Activated CD8-positive, alpha-beta memory T cell treated with anti-CD3 and anti-CD28 coated beads, Interleukin-2, amount 50 U/mL, for 24 hours (primary cell): ENCODE results near the gene CAMK1D.
"Not testable (repeated sequence)": the region's sequence is repeated elsewhere in the genome, so short reads cannot be mapped to it uniquely, and the experiment has no call there.

Experiments used
- DNase-seq: peaks from one replicate; pipeline ENCODE4 v3.0.0-alpha.2; 2020; ENCODE audit errors: extremely low read depth

CAMK1D gene

DNA sequence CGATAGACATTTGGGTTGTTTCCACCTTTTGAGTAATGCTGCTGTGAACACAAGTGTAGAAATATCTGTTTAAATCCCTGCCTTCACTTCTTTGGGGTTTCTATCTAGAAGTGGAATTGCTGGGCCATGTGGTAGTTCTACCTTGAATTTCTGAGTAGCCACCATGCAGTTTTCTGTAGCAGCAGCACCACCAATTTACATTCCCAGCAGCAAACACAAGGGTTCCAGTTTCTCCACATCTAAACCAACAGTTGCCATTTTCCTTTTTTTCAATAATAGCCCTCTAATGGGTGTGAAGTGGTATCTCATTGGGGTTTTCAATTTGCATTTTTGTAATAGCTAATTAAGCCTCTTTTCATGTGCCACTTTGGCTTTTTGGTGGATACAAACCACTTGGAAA is 442.4 kb downstream of the CAMK1D start:
- DNase-seq: no peak

DNA sequence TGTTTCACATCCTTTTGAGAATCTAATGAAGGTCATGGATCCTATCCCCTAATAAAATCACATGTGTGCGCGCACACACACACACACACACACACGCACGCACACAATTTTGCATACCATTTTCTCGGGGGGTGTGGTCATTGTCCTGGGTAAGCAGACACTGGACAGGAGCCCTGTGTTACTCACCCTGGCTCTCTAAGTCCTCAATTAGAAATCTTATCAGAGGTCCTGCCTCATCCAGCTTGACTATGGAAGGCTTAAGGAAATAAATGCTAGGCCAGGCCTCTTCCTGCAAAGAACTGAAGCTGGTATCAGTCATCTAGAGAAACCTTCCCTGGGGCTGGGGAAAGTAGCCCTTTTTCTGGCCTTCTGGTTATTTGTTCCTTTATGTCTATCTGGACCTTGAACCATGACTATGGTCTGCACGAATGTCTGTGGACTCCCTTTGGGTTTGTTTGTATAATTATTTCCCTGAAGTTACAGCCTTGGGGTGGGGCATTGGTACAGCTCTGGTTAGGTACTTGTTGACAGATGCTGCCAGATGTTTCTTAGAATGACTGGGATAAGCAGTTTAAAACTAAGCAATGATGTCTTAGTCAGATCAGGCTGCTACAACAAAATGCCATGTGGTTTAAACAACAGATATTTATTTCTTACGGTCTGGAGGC is 443.7 kb downstream of the CAMK1D start:
- DNase-seq: no peak

DNA sequence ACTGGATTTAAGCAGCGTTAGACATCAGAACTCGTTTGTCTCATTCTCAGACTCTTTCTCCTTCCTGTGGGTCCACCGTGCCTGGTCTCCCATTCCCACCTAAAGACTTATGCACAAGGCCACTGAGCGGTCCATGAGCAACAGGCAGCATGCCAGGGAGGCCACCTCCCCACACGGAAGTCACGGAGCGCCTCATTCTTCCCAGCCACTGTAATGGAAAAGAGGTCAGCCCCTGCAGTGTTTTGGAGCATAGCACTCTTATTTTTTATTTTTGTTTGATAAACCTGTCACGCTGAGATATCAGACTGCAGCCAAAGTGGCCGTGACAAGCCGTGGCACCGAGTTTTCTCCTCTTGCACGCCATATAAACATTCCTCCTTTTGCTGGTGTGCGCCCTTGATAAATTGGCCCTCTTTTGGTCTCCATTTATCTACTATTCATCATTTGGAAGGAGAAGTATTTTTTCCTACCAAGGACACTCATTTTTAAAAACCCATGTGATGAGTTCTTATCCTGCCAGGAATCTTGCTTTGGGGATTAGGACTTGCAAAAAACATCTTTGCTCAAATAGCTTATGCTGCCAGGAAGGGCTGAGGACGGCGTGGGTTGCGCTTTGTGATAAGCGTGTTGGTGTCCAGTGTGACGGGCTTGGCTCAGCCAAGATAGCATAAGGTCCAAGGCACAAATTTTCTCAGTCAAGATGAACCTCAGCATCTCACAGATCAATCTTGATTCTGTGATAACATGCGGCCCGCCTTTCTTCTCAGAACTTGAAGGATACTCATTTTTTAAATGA is 446.2 kb downstream of the CAMK1D start:
- no peak for DNase-seq

DNA sequence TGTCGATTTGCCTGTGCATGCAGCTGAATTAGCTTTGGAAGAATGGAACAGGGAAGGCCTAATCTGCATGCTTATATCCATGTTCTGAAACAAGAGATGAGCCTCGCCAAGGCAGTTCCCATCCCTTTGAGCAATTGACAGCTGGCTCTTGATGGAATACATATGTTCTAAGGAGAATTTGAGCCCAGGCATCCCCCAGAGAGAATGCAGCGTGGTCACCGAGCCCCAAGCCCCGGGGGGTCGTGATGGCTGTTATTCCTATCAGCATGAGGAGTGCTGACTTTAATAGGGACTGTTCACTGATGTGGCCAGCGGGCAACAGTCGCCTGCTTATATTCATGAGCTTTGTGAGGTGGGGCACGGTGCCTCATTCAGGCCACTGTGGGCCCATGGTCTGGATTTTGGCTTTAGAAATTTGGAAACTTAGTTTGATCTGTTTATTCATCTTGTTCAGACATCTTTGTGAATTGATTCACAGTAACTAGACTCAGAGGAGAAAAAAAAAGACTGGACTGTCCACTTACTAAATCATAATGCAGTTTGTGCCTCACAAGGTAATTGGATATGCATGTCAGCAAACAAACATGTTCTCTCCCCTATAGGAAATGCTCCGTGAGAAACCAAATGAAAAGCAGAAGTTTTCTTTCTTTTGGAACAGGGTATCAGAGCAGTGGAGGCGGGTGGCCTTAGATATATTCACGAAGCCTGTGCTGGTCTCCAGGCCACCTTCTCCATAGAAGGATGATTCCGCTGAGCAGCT is 447.2 kb downstream of the CAMK1D start:
- DNase-seq: no peak

DNA sequence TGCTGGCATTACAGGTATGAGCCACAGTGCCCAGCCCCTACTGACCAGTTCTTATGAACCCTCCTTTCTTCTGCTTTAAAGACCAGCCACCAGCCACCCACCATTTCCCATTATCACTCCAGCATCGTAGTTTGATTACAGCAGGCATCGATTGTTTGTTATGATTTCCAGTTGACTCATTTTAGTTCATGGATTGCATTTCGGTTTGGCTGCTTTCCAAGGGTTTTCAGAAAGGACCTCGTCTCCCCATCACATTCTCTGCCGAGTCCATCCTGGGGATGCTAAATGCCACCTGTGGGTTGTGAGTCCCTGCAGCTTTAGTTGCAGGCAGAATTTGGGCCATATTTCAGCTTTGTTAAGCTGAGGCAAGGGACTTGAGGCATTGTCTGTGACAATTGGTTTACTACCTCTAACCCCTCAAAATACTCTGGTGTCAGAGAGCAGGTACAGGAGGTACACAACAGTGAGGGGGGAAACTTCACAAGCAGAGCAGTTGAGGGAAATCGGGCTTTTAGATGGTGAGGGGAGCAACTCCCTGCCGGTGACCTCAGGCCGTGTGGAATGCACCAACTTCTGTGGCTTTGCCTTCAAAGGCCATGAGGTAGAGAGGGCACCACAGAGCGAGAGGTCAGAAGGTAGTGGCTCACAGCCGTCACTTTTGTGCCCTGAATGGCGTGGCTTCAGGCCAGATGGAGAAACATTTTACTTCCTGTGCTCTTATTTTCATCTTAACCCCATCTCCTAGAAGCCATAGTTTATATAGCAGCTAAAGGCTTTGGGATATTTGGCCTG is 448.3 kb downstream of the CAMK1D start:
- no peak for DNase-seq

DNA sequence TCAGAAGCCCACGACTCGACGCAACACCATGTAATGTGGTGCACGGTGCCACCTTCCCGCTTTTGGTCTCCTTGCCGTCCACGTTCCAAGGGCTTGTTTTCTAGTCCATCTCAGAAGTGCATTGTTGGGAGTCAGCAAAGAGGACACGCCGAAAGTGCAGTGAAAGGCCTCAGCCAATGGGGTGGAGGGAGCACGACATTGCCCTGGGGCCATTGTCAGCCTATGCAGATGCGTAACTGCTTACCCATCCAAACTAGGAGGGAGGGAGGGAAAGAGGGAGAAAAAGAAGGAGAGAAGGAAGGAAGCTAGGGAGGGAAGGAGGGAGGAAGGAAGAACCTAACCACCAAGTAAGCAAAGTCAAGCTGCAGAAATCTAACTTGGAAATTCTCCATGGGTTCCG is 449.8 kb downstream of the CAMK1D start:
- DNase-seq: no peak

DNA sequence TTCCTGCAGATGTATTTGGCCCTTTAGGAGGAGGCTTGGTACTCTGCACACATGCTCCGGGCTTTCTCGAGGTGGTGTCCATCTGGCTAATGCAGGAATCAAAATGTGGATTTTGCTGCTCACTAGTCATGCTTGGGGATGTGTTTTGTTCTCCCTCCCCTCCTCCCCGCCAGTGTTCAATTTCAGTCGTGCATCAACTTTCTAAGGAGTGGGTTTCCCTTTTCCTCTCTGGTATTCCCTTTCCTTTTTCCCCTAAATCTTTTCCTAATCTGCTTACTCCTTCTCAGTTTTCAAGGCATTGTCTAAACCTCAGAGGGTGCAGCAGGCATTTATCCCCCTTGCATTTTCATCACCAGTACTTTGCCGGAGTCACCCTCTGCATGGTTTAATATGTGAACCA is 450.4 kb downstream of the CAMK1D start:
- DNase-seq: no peak

DNA sequence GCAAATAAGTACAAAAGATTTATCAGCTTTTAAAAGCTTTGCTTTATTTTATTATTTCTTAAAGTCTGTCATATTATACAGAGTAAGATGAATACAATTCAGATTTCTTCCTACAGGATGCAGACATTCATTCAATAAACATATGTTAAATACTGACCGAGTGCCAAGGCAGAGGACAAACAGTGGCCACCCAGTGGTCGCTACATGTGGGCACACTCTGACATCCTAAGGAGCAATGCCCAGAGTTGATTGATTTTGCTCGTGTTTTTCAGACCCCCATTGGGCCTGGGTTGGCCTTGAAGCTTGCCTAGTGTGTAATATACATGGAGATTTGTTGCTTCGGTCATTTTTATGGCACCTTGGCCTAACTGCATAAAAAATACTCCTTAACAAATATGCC is 451.0 kb downstream of the CAMK1D start:
- no peak for DNase-seq

DNA sequence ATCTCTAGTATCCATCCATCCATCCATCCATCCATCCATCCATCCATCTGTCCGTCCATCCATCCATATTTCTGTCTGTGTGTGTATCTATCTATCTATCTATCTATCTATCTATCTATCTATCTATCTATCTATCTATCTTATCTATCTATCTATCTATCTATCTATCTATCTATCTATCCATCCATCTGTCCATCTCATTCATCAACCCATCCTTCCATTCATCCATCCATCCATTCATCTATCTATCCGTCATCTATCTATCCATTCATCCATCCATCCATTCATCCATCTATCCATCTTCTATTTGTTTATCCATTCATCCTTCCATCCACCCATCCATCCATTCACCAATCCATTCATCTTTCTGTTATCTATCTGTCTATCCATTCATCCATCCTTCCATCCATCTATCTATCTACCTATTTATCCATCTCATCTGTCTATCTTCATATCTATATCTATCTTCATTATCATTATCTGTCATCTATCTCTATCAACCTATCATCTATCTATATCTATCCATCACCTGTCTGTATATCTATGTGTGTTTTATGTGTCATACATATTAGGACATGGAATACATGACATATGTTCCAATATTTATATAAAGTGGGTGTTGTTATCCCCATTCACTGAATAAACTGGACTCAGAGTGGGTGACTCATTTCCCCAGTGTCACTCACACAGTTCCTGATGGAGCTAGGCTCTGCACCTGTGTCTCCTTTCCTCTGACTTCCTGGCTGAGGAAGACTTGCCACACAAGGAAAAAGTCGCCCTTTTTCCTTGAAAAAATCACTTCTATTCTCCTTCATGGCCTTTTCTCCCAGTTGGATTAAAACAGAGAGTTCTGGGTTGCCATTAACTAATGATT is 452.1 kb downstream of the CAMK1D start:
- no peak for DNase-seq

DNA sequence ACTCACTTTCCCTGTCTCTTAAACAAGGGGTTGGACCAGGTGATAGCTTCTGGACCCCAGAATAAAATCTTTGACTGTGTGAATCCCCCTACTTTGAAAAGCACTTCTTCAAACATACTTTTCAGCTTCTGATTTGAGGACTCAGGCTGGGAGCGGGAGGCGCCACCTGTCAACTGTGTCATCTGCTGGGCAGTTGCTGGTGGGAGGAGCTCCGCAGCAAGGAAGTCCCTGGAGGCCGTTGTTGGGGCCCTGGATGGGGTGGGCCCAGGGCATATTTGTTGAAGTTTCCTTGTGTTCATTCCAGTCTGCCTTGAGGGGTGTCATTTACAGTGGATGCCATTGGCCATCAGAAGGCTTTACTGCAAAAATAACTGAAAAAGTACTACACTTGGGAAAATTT is 454.4 kb downstream of the CAMK1D start:
- DNase-seq: no peak

DNA sequence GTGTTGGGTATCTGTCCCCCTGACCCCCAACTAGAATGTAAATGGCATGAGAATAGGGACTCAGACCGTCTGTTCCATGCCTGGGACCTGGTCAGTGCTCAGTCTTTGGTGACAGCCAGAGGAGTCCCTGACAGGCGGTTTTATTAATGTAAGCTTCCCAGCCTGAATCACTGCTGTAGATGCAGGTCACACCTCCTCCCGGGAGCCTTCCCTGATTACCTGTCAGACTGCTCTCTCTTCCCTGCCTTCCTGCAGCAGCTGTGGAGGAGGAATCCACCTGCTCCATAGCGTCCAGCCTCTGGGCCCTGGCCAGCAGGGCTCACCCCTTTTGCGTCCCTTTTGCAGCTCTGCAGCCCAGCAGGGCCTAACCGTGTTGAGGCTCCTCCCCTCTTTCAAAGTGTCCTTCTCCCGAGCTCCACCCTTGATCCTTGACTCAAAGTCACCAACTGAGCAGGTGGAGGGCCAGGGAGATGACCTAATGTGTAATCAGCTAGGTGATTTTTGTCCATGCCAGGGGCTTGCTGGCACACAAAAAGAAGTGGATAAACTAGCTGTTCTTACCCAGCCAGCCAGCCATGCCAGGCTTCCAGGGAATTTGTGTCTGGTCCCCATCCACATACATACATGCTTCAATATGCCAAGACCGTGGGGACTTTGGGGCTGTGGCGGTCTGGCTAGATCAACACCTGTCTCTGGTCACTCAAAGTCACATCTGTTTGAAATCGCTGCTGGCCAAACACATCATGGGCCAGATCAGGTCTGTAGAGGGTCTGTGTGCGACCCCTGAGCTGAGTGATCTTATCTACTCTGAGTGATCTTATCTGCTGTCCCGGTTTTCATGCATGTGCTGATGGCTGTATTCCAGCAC is 457.1 kb downstream of the CAMK1D start:
- DNase-seq: no peak

DNA sequence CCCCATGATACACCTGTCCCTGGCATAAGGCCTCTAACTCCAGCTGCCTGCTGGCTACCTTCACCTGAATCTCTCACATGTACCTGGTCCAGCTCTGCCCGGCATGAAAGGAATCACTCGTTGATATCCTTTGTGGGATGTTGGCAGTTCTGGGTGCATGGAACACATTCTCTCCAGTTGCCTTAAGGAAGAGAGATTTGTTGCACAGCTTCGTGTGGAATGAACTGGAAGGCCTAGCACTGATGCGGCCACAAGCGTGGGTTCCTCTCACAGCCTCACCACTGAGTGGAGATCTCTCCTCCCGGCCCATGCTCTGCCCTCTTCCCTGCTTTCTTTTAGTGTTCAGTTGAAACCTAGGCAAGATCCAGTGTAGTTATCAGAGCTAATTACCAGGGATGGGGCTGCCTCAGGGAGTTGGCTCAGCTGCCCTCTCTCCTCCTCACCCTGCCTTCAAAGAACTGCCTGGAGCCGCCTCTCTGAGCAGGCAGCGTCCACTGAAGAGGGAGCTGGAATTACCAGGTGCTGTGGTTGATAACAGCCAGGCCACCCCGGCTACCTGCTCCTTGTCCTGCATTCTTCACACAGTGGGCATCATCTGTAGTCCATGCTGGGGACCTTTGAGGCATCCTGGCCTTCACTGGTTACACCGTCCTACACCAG is 457.9 kb downstream of the CAMK1D start:
- DNase-seq: no peak

DNA sequence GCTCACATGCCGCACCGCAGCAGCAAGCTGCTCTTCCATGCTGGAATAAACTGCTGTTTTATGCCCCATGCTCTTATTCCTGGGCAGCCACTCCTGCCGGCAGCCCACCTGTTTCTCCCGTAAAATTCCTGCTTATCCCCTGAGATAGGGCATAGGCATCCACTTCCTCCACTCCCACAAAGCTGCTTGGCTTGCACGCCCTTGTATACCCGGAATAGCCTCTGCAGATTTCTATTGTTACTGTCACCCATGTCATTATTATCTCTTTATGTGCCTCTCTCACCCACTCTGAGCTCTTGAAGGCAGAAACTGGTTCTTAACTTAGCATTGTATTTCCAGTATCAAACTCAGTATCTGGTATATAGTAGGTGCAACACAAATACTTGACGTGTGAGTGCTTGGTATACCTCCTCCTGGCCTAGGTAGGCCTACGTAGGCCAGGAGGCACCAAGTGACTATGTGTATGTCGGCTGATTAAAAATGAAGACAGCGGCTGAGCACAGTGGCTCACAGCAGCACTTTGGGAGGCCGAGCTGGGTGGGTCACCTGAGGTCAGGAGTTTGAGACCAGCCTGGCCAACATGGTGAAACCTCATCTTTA is 458.8 kb downstream of the CAMK1D start:
- DNase-seq: no peak

DNA sequence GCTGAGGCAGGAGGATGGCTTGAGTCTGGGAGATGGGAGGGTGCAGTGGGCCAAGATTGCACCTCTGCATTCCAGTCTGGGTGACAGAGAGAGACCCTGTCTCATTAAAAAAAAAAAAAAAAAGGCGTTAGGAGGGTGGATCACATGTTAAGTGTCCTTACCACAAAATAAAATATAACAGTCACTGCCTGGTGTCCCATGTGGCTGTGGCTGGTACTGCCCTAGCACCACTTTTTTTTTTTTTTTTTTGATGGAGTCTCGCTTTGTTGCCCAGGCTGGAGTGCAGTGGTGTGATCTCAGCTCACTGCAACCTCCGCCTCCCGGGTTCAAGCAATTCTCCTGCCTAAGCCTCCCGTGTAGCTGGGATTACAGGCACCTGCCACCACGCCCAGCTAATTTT is 460.7 kb downstream of the CAMK1D start:
- not testable (repeated sequence) for DNase-seq

DNA sequence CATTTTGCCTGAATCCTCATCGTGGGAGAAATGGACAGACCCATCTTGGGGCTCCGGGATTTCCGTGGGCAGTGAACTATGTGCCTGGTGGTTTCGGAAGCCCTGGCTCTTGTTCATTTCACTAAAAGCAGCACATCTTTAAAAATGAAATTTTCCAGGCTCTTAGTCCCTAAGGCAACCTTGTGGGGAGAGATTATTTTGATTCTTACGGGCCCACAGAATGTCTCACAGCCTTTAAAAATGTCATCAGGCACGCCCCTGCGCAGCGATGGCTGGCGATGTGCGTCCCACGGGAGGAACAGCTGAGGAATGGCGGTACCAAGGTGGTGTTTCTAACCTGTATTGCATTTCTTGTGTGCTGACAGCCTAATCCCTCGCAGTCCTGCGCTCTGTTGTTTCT is 462.5 kb downstream of the CAMK1D start:
- DNase-seq: no peak

DNA sequence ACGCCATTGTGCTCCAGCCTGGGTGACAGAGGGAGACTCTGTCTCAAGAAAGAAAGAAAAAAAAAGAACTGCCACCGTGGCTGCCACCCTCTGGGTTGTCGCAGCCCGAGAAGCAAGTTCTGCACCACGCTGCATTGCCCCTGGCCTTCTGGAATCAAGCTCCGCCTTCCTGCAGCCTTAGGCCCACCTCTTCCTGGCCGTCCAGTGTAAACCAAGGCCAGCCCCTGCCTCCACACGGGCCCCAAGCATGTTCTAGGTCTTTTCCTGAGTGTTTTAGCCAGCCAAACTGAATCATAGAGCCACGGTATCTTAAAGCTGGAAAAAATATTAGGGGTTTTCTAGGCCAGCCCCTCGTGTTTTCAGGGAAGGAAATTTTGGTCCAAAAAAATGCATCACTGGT is 463.2 kb downstream of the CAMK1D start:
- DNase-seq: no peak

DNA sequence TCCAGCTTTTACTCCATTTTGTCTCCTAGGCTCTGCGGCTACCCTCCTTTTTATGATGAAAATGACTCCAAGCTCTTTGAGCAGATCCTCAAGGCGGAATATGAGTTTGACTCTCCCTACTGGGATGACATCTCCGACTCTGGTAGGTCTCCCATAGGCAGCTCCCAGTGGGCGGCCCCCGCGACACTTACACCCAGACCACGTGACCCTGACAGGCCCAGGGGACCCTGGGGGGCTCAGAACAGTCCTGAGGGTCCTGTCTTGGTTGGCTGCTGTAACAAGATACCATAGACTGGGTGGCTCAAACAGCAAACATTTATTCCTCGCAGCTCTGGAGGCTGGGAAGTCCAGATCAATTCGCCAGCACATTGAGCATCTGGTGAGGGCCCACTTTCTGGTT is 464.8 kb downstream of the CAMK1D start:
- no peak for DNase-seq

DNA sequence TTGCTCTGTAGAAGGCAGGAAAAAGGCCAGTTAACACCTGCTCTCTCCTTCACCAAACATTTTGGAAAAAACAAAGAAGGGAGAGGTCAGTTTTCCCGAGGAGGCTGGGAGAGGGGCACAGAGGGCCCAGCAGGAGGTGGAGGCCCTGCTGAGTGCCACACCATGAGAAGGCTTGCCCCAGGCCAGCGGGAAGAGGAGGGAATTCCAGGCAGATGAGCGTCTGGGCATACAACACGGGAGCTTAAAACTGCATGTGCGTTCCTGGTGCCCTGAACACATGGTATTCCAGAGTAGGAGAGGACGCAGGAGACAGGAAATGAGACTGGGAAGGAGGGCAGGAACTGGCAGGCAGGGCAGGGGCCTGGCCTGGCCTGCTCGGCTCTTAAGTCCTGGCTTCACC is 469.7 kb downstream of the CAMK1D start:
- no peak for DNase-seq

DNA sequence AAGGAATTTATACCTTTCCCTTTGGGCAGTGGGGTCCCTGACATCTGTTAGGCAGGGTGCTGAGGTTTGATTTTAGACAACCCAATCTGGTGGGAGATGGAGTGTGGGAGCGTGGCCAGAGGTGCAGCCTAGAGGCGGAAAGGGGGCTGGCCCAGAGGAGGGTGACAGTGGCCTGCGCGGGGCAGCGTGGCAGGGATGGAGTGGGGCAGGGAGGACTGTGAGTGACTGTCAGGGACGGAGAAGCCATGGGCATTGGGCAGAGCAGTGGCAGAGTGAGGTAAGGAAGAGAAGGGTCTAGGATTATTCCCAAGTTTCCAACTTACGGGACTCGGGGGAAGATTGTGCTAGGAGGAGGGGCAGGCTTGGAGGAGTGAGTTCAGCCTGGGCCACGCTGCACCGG is 470.3 kb downstream of the CAMK1D start:
- no peak for DNase-seq
